GM19372 (cell line): ENCODE measurements around the gene APBB1IP.
A peak's percentile ranks its signal among the peaks of the same experiment; 100 is the strongest.
"Not testable (repeated sequence)": the region's sequence is repeated elsewhere in the genome, so short reads cannot be mapped to it uniquely, and the experiment has no call there.

Source experiments
- ATAC-seq: cut with Tn5 transposase; IDR thresholded peaks from one replicate; pipeline ENCODE4 v1.9.1; 2021; ENCODE audit warnings: mild to moderate bottlenecking, low read depth, moderate library complexity; ENCODE audit not compliant: unreplicated experiment

Gene APBB1IP

DNA sequence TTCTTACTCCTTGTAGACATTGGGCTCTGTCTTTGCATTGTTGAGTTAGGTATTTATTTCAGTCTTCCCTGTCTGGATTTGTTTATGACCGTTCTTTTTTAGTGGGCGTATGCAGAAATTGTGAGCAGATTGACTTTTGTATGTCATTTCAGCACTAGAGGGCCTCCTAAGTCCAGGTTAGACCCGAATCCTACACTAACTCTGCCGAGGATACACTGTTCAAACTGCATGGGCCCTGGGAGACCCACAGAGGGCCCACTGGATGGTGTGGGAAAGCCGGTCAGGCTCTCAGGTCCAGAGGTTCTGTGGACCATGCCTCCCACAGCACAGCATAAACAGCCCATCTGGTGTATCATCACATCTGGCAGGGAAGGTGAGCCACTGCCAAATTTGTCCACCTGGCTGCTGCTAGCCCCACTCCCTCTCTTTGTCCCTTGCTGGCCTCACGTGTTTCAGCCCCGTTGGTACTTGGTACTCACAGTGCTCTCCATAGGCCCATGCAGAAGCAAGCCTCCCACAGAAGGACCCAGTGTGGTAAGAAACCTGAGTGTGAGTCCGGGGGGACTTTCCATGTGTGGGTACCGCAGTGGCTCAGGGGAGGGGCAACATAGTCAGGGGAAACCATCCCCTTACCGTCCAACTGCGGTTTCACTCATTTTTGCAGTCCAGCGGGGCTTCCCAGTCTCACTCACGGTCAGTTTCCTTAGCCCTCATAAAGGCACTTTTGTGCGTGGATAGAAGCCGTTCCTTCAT lies 112.8 kb downstream of the APBB1IP start:
- ATAC-seq = peak; percentile 80

DNA sequence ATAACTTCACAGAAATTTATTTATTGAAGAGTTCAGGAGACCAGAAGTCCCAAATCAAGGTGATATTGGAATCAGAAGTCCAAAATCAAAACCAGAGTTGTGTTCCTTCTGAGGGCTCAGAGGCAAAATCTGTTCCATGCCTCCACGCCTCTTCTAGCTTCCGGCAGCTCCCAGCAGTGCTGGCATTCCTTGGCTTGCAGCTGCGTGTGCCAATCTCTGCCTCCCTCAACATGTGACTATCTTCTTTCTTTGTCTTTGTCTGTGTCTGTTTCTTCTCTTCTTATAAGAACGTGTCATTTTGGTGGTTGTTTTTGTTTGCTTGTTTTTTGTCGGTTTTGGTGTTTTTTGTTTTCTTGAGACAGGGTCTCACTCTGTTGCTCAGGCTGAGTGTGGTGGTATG lies 116.1 kb downstream of the APBB1IP start:
- ATAC-seq = no peak

DNA sequence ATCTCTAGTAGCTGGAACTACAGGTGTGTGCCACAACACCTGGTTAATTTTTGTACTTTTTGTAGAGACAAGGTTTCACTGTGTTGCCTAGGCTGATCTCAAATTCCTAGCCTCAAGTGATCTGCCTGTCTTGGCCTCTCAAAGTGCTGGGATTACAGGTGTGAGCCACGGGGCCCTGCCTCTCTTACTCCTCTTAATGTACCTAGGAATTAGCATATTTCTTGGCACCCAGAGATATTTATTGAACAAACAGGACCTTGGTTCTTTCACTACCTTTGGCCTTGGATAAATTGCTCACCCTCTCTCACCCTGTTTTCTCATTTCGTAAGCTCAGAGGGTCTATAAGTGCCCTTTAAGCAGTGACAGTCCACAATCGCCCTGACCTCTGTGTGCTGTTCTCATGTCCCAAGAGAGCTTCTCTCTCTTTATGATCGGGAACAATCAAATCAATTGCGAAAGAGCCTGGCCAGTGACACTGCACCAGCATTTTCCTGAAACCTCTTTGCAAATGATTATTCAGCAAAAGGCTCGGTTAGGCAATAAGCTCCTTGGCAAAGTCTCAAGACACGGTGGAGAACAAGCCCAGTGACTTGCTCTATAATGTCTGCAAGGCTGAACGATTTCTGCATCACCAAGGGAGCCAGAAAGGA lies 117.7 kb downstream of the APBB1IP start:
- no peak for ATAC-seq

- no peak for ATAC-seq
Observed at GRCh38 chr10:26556748-26557640, 118.9 kb downstream of the APBB1IP start.

DNA sequence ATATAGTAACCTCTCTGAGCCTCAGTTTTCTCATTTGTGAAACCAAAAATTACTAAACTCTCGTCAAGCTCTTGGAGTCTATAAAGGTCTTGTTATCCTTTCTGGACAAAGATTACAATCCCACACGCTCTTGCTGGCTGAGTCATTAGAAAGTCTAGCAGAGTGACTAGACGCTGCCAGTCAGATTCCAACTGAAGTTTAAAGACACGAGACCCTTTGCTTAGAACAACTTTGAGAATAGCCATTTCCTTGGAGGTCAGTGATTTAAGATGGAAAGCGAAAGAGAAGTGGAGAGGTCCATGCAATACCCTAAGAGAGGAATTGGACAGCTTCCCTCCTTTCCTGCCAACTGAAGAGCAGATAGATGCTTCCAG lies 119.5 kb downstream of the APBB1IP start:
- ATAC-seq = no peak

- ATAC-seq = no peak
Observed at GRCh38 chr10:26566525-26567350, 128.6 kb downstream of the APBB1IP start.

DNA sequence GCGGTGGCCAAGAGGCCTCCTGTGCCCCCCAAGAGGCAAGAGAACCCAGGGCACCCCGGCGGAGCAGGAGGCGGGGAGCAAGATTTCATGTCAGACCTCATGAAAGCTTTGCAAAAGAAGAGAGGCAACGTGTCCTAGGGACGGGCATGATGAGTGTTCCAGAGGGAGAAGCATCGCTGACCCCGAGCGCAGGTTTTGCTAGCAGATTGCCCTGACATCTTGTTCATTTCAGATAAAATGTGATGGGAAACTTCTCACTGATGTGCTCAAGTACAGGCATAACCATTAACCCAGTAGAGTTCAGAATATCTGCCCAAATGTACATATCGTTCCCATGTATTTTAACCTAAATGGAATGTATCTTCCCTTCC lies 129.2 kb downstream of the APBB1IP start:
- no peak for ATAC-seq

- no peak for ATAC-seq
Observed at GRCh38 chr10:26571655-26572054, 133.5 kb downstream of the APBB1IP start.

DNA sequence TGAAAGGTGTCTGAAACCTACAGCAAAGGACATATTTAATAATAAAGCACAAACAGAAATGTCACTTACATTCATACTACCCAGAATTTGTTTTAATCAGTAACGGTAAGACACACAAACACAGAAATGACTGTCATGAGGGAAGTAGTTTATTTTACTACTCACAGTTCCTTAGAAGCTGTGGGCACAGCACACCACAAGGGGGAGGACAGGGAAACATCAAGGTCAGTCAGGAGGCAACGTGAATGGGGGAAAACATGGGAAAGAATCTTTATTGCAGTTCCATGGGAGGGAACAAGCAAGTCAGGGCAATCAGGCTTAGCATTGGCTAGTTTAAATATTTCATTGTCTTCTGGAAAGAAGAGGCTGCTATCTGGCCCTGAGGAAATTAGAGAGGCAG lies 135.5 kb downstream of the APBB1IP start:
- no peak for ATAC-seq

- no peak for ATAC-seq
Observed at GRCh38 chr10:26574783-26575182, 136.6 kb downstream of the APBB1IP start.

- ATAC-seq = not testable (repeated sequence)
Observed at GRCh38 chr10:26578371-26578770, 140.2 kb downstream of the APBB1IP start.

GRCh38 chr10:26579256-26580063 lies 141.3 kb downstream of the APBB1IP start:
- ATAC-seq = no peak

- no peak for ATAC-seq
Observed at GRCh38 chr10:26586211-26586610, 148.1 kb downstream of the APBB1IP start.

- no peak for ATAC-seq
Observed at GRCh38 chr10:26588611-26589010, 150.5 kb downstream of the APBB1IP start.

DNA sequence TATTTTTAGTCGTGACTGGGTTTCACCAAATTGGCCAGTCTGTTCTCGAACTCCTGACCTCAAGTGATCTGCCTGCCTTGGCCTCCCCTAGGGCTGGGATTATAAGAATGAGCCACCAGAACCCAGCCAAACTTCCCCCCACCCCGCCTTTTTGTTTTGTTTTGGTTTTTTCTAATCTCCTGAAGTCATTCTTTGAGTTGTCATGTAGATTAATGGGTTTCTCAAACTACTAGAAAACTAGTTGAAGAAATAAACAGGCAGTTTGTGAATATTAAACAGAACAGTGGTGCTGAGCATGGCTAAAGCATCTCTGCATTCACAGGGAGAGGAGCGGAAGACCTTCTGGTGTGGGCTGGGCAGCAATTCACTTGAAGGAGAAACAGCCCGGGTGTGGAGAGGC lies 151.7 kb downstream of the APBB1IP start:
- not testable (repeated sequence) for ATAC-seq

- ATAC-seq = no peak
Observed at GRCh38 chr10:26593896-26594295, 155.8 kb downstream of the APBB1IP start.

- ATAC-seq = not testable (repeated sequence)
Observed at GRCh38 chr10:26603283-26603682, 165.1 kb downstream of the APBB1IP start.

DNA sequence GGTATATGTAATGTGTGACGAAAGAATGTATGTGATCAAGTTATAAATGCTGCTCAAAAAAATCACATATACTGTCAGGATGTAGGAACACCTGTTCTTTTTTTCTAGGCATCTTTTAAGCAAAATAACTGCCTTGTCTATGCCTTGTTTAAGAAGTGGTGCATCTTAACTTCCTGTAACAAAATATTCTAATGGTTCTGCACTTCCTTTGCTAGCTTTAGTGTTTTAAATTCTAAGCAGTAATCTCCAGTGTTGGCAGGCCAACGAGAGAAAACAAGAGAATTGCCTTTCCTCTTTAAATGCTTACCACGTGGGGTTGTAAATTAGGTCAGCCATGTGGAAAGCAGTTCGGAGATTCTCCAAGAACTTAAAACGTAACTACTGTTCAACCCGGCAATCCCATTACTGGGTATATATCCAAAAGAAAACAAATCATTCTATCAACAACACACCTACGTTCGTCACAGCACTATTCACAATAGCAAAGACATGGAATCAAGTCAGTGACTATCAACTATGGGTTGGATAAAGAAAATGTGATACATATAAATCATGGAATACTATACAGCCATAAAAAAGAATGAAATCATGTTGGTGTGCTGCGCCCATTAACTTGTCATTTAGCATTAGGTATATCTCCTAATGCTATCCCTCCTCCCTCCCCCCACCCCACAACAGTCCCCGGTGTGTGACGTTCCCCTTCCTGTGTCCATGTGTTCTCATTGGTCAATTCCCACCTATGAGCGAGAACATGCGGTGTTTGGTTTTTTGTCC lies 166.4 kb downstream of the APBB1IP start:
- ATAC-seq = not testable (repeated sequence)

DNA sequence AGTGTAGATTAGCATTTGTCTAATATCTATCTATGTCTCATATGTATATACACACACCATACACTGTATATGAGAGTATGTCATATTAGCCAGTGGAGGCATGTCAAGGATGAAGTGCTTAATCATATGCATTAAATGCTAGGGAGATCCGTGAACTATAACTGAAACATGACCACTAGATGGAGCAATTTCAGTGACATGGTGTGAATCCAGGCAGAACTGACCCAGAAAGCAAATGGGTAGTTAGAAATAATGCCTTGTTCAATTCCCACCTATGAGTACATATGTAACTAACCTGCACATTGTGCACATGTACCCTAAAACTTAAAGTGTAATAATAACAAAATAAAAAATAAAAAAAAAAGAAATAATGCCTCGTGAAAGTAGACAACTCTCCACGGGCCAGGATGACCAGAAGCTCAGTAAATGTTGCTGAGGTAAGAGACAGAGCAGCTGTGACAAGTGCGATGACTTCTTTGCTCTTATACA lies 168.3 kb downstream of the APBB1IP start:
- not testable (repeated sequence) for ATAC-seq
